Thyroid gland (tissue), 4 donors: Measurements from ENCODE around the gene TIMM29.

Experiments used
- CTCF ChIP-seq, 6 experiments: fragments of 200-600 bp in 3 of 6; fragments of 450-650 bp in 3 of 6; sonication (generic) in 3 of 6; IDR thresholded peaks; one replicate each; pipeline ENCODE4 v1.5.1; 2016 to 2019; ENCODE audit warnings: antibody characterized with exemption in 6 of 6, mild to moderate bottlenecking in 2 of 6, inconsistent platforms in 1 of 6, moderate library complexity in 1 of 6
- POLR2A ChIP-seq, 2 donors: fragments of 450-650 bp; IDR thresholded peaks; one replicate each; pipeline ENCODE4 v1.6.1; 2017; ENCODE audit warnings: antibody characterized with exemption in 2 of 2, mild to moderate bottlenecking in 2 of 2, moderate library complexity in 1 of 2

GRCh38 chr19:10894911-10895213 is 33.7 kb upstream of the TIMM29 start:
- TF ChIP-seq POLR2A (IDR thresholded peaks at IDR 0.05) (no peak), CTCF (IDR thresholded peaks at IDR 0.05) (no peak)
